ENCODE measurements around the gene LMBRD2.

- TF ChIP-seq CTCF (conservative IDR thresholded peaks at IDR 0.05 in 1 of 2, IDR thresholded peaks at IDR 0.05 in 1 of 2; ENCODE audit: low read depth in 1 of 2, low read length in 2 of 2): no peak
- TF ChIP-seq EZH2 (IDR thresholded peaks at IDR 0.05; ENCODE audit: low read length, missing control alignments): no peak
Observed at GRCh38 chr5:36099748-36100147, 51.9 kb downstream of the LMBRD2 start.

Measured in fibroblast of lung (primary cell).